Measurements from ENCODE around the gene GNAI3. TPM values are rescaled to one million over a fixed set of nuclear protein-coding genes. Genes with fewer than 3 reads are reported as not detected.

The GNAI3 gene
- total RNA-seq, 1 experiment from 2014 or later, result 6.8 TPM

DNA sequence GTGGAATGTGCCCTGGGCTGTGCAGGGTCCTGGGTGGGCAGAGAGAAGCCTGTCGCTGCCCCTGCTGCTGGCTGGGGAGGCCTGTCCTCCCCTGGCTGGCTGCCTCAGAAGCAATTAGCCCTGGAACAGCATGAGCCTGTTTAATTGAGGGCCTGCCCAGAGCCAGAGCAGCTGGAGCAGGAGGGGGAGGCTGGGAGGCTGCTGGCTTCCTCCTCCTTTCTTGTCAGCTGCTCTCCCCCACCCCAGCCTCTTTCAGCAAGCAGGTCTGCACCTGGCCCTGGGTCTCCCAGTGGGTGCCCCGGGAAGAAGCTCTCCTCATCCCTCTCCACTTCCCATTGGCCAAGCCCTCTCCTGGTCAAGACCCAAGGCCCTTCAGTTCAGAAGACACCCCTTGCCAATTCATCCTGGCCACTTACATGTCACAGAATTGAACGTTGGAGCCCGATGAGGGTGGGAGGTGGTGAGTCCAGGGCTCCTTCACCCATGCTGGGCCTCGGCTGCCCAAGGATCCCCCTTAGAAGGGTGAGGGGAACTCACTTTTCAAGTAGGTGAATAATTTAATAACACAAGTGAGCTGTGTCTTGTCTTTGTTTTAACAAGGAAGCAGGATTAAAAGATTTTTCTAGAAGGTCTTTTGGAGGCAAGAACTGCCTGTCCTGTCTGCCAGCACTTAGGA, 84.4 kb downstream of the GNAI3 start:
- ATAC-seq (no peak), DNase-seq (no peak)
- CTCF ChIA-PET, result no interaction called here
- Histone ChIP-seq H3K4me3 (ENCODE audit: low read length) (no peak overlapping the region), H3F3A (ENCODE audit: low read length, unreplicated experiment) (no peaks in the 10 kb centered on the region), H3K4me1 (ENCODE audit: insufficient read depth, low read length) (no peaks in the 10 kb centered on the region), H3K4me2 (ENCODE audit: low read length) (no peak overlapping the region), H3K27me3 (ENCODE audit: low read length) (no peaks in the 10 kb centered on the region), H4K20me1 (ENCODE audit: low read length) (no peaks in the 10 kb centered on the region), H3K9me2 (replicated peaks; ENCODE audit: low read length) (no peaks in the 10 kb centered on the region), H2AFZ (ENCODE audit: low read length) (no peak overlapping the region), H3K79me2 (ENCODE audit: low read length) (no peaks in the 10 kb centered on the region), H3K36me3 (ENCODE audit: low read depth, low read length) (peaks cover 28% of the 10 kb centered on the region), H3K9ac (ENCODE audit: low read length) (no peak overlapping the region), H3K9me3 (ENCODE audit: low read length) (no peaks in the 10 kb centered on the region), H3K27ac (ENCODE audit: low read length) (no peak overlapping the region)
- TF ChIP-seq, protein P1, sequence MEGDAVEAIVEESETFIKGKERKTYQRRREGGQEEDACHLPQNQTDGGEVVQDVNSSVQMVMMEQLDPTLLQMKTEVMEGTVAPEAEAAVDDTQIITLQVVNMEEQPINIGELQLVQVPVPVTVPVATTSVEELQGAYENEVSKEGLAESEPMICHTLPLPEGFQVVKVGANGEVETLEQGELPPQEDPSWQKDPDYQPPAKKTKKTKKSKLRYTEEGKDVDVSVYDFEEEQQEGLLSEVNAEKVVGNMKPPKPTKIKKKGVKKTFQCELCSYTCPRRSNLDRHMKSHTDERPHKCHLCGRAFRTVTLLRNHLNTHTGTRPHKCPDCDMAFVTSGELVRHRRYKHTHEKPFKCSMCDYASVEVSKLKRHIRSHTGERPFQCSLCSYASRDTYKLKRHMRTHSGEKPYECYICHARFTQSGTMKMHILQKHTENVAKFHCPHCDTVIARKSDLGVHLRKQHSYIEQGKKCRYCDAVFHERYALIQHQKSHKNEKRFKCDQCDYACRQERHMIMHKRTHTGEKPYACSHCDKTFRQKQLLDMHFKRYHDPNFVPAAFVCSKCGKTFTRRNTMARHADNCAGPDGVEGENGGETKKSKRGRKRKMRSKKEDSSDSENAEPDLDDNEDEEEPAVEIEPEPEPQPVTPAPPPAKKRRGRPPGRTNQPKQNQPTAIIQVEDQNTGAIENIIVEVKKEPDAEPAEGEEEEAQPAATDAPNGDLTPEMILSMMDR (conservative IDR thresholded peaks at IDR 0.05; ENCODE audit: low read depth, low read length), result no peak
- TF ChIP-seq EZH2 (IDR thresholded peaks at IDR 0.05; ENCODE audit: low read length, unreplicated experiment), result no peak
- no peak for TF ChIP-seq EZH2phosphoT487 (IDR thresholded peaks at IDR 0.05; ENCODE audit: borderline replicate concordance, low read length)
- POLR2A ChIA-PET (ENCODE audit: unreplicated experiment), result no interaction called here
- intact Hi-C loops (cut with micrococcal nuclease), result no loop called here
- no TSS peak for BruUV-seq (replicated peaks)

DNA sequence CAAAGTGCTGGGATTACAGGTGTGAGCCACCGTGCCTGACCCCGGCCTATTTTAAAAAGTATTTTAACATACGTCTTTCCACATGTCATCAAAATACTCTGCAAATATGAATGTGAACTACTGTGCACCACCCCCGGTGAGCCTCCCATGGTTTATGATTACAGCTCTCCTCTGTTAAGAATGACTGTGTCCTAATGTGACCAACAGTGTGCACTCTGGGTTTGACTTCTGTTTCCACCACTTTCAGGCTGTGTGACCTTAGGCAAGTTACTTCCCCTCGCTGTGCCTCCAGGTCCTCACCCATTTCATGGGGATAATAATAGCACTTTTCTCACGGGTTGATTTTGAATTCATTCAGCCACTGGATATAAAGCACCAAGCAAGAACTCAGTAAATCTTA, 85.9 kb downstream of the GNAI3 start:
- H3K79me2 ChIP-seq (ENCODE audit: low read length), result no peaks in the 10 kb centered on the region
- no peak overlapping the region for H3K9ac ChIP-seq (ENCODE audit: low read length)
- intact Hi-C loops (cut with micrococcal nuclease), result no loop called here
- H3K4me2 ChIP-seq (ENCODE audit: low read length), result no peak overlapping the region
- H4K20me1 ChIP-seq (ENCODE audit: low read length), result no peaks in the 10 kb centered on the region
- no peaks in the 10 kb centered on the region for H3K9me3 ChIP-seq (ENCODE audit: low read length)
- DNase-seq (no peak), ATAC-seq (no peak)
- TF ChIP-seq, protein P1 (conservative IDR thresholded peaks at IDR 0.05; ENCODE audit: low read depth, low read length), result no peak
- TF ChIP-seq EZH2 (IDR thresholded peaks at IDR 0.05; ENCODE audit: low read length, unreplicated experiment) (no peak), EZH2phosphoT487 (IDR thresholded peaks at IDR 0.05; ENCODE audit: borderline replicate concordance, low read length) (no peak)
- POLR2A ChIA-PET (ENCODE audit: unreplicated experiment), result no interaction called here
- no peak overlapping the region for H3K27ac ChIP-seq (ENCODE audit: low read length)
- CTCF ChIA-PET, result no interaction called here
- peaks cover 21% of the 10 kb centered on the region for H3K36me3 ChIP-seq (ENCODE audit: low read depth, low read length)
- no peaks in the 10 kb centered on the region for H3K4me1 ChIP-seq (ENCODE audit: insufficient read depth, low read length)
- no peak overlapping the region for H2AFZ ChIP-seq (ENCODE audit: low read length)
- BruUV-seq (replicated peaks), result no TSS peak
- H3K4me3 ChIP-seq (ENCODE audit: low read length), result no peak overlapping the region
- no peaks in the 10 kb centered on the region for H3K27me3 ChIP-seq (ENCODE audit: low read length)
- no peaks in the 10 kb centered on the region for H3K9me2 ChIP-seq (replicated peaks; ENCODE audit: low read length)
- H3F3A ChIP-seq (ENCODE audit: low read length, unreplicated experiment), result no peaks in the 10 kb centered on the region

Data from PC-3 (cell line).